DMS79 treated with DMSO at 0.1 percent for 48 hours (cell line): ENCODE data around the gene PTPRU.
"Not testable (repeated sequence)": the region's sequence is repeated elsewhere in the genome, so short reads cannot be mapped to it uniquely, and the experiment has no call there.

Experiments
- DNase-seq: peaks from one replicate; lab custom pipeline; 2025; lab: John Stamatoyannopoulos, UW

PTPRU gene

DNA sequence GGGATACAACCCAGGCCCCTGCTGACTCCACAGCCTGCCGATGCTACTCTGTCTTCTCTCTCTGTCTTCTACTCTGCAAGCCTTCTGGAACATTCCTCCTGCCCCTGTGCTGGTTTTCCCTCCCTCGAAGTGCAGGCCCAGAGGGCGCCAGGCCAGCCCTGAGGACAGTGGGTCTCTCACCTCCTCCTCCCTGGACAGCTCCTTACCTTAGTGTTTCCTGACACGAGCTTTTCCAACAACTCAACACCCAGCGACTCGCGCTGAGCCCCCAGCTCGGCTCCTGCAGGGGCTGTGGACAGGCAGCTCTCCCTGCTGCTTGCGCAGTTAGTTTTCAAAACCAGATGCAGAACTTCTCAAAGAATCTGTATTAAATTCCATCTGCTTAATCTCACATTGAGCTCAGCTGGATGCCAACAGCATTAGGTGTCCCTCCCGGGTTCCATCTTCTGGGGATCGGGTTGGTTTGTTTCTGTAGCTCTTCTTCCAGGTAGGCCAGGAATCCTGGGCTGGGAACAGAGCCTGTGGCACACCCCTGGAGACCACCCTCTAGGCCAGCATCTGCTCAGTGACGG, 54.2 kb downstream of the PTPRU start:
- DNase-seq = no peak

DNA sequence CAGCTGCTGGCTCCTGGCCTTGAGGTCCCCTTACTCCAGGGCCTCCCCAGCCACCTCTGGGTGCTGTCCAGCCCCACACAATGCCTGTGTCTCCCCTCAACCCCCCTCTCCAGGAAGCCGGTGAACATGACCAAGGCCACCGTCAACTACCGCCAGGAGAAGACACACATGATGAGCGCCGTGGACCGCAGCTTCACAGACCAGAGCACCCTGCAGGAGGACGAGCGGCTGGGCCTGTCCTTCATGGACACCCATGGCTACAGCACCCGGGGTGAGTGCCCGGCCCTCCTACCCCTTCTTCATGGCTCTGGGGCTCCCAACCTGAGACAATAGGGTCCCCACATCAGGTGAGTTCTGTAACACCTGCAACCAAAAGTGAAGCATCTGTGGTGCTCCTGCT, 55.4 kb downstream of the PTPRU start:
- DNase-seq = no peak

DNA sequence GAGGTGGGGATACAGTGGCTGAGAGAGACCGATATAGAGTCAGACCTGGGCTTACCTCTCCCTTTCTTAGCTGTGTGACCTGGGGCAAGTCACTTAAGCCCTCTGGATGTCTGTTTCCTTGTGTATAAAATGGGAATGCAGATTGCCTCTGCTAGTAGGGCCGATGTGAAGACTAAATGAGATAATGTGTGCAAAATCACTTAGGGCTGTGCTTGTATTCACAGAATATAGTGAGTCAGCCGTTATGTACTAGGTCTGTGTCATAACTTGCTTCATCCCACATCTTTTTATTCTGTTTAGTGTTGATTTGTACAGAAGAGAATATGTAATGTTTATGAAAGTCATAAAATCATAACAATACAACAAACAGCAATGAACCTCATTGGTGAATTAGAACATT, 56.0 kb downstream of the PTPRU start:
- no peak for DNase-seq

DNA sequence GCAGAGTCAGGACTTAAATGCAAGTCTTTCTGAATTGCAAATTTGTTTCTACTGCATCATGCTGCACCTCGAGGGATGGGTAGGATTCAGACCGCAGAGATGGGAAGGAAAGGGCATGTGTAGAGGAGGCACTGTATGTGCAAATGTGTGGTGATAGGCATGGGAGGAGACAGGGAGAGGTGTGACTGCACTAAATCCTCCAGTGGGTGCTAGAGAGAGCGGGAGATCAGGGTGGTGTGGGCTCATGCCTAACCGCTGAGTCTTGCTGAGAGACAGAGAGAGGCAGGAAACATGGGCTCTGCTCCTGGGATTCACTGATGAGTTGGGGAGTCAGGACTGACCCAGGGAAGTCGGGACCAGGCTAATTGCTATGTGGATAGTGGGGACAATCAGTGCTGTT, 61.1 kb downstream of the PTPRU start:
- DNase-seq = no peak

DNA sequence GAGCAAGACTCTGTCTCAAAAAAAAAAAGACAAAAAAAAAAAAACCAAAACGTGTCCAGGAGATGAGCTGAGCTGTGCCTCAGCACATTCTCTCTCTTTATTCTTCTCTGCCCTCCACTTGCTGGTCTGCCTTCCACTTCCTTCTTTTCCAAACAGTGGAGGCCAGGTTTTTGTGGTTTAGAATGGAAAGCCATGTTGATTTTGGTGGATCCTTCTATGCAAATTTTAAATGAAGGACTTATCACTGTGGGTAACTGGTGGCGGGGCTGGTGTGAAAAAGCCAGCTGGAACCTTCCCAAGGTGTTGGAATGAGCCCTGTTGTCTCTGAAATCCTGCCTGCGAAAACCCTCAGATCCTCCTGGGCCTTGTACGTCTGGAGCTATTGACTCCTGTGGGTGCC, 61.9 kb downstream of the PTPRU start:
- DNase-seq = no peak

DNA sequence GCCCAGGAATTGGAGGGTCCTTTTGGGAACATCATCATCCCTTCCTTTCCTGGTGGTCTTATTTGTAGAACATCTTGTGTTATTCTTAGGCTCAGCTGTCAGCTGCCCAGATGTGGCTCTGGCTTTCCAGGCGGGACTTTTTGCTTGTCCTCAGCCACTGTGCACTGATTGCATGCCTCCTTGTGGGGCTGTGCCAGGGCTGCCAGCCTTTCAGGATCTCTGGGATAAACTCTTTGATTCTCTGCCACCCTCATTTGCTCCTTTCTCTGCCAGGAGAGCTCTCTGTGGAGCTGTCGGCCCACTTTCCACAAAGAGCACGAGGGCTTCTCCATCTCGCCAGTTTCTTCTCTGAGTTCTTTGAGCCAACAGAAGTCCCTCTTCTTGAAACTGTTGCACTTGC, 63.1 kb downstream of the PTPRU start:
- no peak for DNase-seq

DNA sequence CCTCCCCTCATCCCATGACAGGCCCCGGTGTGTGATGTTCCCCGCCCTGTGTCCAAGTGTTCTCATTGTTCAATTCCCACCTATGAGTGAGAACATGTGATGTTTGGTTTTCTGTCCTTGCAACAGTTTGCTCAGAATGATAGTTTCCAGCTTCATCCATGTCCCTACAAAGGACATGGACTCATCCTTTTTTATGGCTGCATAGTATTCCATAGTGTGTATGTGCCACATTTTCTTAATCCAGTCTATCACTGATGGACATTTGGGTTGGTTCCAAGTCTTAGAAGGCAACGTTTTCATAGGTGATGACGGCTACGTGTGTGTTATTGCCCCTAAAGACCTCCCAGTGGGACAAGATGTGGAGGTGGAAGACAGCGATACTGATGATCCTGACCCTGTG, 65.4 kb downstream of the PTPRU start:
- not testable (repeated sequence) for DNase-seq

DNA sequence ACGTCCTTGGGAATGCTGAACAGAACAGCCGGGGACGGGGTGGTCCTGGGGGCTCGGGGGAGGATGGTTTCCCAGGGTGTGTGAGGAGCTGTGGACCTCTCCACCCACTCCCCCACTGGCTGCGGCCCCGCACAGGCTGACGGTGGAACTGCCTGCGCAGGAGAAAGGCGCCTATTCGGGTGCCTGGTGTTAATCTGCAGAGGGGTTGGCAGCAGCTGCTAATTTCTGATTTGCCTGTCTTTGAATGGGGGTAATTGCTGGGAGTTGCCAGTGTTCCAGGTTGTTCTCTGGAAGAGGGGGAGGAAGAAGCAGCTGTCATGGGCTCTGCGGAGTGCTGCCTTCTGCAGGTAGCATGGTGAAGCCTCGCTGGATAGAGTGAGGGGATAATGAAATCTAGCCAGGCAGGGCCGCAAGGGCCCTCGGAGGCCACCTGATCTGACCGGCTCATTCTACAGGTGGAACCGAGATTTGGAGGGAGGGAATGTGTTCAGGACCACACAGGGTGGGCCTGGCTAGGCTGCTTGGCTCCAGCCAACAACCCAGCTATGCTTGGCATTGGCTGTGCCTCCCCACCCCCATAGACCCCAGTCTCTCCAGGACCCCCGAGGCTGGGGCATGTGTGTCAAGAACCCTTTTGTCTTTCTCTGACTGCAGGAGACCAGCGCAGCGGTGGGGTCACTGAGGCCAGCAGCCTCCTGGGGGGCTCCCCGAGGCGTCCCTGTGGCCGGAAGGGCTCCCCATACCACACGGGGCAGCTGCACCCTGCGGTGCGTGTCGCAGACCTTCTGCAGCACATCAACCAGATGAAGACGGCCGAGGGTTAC, 67.1 kb downstream of the PTPRU start:
- no peak for DNase-seq

DNA sequence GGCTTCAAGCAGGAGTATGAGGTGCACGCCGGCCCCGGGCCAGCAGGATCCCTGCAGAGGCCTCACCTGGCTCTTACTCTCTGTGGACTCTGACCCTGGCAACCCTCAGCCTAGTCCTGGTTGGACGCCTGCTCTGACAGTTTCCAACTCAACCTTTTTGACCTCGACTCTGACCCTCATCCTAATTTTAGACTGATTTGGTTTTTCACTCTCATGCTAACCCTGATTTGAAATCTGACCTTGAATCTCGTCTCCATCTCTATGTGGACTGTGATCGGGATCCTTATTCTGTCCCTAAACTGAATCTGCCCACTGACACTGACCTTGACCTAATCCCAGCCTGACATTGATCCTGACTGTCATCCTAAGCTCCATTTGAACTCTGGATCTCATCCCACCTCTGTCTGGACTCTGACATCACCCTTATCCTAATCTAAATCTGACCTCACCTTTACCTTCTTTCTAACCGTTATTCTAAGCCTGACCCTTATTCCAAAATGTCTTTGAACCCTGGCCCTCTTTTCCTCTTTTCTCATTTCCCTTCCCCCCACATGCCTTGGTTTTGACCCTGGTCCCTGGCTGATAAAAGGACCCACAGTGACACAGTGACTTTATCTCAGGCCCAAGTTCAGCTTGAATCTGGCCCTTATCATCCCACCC, 67.8 kb downstream of the PTPRU start:
- DNase-seq = no peak

DNA sequence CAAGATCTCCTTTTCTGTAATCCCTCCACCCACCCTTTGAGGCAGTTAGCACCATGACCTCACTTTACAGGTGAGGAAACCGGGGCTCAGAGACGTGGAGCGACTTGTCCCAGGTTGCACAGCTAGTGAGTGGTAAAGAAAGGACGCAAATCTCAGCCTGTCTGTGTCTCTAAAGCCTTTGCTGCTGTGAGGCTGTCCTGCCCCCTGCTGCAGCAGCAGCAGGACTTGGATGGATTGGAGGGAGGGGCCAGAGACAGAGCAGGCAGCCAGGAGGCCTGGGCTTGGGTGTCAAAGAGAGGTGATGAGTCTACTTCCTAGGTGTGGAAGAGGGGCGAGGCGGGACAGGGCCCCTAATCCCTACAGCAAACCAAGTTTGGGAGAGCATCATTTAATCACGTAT, 69.6 kb downstream of the PTPRU start:
- no peak for DNase-seq

DNA sequence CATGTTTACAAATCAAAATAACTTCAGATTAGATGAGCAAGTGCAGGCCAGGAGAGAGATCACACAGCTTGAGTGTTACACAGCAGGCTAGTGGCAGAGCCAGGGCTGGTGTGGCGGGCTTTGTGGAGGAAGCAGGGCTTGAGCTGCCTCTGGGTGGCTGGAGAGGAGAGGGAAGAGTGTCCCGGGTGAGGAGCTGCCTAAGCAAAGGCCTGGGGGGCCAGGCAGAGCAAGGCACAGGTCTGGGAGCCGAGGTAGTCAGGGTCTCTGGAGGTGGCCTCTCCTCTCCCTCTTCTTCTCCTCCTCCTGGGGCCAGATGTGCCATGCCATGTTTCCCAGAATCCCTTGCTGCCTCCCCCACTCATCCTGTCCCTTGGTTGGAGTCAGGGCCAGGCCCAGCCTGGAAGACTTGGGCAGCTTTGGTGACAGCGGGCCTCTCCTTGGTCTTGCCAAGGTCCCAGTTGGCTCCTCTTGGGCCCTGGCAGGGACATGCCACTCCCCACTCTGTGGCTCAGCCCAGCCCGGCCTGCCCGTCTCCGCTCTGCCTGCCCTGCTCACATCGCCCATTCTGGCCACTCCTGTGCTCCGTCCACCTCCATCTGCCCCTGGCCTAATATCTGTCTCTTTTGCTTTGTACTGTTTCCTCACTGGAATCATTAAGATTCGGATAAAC, 70.3 kb downstream of the PTPRU start:
- no peak for DNase-seq

DNA sequence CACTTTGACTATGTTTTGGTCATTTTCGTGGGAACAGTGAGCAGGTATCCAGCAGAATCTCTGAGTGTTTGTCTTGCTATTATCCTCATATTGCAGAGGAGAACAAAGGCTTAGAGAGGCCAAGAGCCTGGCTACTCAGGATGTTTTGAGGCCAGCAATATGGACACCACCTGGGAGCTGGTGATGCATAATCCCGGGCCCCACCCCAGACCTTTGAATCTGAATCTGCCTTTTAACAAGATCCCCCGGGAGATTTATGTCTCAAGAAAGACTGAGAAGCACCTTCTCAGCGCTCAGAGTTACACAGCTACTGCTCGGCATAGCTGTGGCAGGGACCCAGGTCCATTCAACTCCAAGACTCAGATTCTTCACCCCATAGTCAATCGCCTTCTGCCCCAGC, 72.8 kb downstream of the PTPRU start:
- DNase-seq = no peak

DNA sequence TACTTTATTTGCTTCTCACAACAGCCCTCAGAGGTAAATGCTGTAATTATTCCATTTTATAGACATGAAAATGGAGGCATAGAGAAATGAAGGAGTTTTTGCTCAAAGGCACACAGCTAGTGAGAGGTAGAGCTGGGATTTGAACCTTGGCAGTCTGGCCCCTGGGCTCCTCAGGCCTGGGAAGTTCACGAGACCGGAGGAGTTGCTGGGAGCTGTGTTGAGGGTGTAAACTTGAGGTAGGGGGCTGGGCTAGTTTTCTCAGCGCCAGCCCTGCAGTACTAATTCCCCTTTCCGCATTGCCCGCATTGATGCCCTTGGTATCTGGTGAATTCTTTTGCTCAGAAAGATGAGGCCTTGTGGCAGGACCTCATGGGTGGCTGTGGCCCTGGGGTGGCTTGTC, 73.3 kb downstream of the PTPRU start:
- DNase-seq = no peak

DNA sequence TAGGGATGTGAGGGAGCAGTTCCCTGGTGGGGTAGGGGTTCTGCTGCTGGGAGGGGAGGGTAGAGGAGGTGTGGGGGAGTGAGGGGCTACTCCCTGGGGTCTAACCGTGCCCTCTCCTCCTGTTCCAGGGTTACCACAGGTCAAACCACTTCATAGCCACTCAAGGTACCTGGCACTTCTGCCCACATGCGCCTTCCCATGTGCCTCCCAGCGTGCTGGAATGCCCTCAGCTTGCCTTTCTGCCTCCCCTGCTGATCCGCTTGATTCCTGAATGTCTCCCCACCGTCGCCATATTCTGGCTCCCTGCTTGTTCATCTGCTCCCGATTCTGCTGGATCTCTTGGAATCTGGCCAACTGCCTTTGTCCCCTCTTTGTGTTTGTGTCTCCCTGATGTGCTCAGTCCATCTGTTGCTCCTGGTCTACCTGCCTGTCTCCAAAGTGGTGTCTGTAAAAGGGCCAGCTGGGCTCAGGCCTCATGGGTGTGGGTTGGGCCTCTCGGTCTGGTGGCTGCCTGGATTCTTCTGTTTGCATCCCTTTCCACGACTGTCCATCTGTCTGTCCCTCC, 74.4 kb downstream of the PTPRU start:
- no peak for DNase-seq

DNA sequence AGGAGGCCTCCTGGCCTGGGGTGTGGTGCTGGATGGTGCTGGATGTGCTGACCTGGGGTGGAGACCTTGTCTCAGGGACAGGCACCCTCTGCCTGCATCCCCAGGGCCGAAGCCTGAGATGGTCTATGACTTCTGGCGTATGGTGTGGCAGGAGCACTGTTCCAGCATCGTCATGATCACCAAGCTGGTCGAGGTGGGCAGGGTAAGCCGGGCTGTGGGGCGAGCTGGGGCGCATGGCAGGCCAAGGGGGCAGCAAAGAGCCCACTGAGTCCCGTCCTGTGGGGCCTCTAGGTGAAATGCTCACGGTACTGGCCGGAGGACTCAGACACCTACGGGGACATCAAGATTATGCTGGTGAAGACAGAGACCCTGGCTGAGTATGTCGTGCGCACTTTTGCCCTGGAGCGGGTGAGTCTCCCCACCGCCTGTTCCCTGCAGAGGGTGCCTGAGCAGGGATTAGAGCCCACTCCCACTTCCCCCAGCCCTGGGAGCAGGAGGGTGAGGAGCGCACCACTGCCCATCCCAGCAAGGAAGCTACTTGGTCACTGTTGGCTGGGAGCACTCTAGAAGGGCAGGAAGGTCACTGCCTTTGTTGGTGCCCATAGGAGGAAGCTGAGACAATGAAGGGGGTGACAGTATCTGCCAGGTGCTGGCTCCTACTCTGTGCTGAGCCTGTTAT, 75.2 kb downstream of the PTPRU start:
- no peak for DNase-seq

DNA sequence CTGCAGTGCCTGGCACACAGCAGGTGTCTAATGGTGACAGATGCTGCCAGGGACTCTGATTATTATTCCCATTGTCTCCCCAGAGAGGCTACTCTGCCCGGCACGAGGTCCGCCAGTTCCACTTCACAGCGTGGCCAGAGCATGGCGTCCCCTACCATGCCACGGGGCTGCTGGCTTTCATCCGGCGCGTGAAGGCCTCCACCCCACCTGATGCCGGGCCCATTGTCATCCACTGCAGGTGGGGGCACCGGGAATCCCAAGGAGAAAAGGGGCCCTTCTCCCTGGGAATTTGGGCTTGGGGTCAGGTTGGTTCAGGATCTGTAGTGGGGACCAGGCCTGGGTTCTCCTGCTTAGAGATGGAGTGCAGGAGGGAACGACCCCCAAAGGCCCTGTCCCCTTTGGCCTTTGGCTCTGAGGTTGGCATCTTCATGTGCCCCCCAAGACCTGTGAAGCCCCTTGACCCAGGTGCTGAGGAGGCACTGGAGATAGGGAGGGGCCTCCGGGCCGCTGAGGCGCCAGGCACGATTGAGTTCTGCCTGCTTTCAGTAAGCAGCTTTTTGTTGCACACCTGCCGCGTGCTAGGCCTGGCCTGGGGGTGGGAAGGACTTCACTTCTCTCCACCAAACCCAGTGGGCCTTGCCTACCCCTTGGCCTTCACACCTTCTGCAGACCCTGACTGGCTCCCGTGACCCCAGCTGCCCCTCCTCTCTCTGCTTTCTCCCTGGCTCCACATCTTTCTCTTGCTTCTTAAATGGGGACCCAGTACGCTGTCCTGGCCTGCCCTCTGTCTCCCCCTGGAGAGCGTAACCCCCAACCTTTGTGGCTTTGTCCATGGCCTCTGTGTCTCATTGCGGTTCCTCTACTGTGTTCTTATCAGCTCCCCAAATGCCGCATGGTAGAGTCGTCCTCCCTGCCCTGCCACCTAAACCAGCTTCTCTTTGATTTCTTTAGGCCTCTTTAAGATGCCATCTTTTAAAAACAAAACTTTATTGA, 76.4 kb downstream of the PTPRU start:
- no peak for DNase-seq

DNA sequence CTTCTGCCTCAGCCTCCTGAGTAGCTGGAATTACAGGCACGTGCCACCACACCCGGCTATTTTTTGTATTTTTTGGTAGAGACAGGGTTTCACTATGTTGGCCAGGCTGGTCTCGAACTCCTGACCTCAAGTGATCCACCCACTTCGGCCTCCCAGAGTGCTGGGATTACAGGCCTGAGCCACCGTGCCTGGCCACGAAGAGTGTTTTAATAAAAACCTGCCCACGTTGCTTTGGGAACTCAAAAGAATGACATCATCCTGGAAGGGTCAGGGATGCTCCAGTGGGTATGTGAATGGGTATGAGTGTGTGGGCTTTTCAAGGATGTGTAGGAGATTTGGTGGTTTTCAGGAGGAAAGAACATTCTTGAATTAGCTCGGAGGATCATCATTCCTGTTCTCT, 78.4 kb downstream of the PTPRU start:
- DNase-seq = not testable (repeated sequence)

DNA sequence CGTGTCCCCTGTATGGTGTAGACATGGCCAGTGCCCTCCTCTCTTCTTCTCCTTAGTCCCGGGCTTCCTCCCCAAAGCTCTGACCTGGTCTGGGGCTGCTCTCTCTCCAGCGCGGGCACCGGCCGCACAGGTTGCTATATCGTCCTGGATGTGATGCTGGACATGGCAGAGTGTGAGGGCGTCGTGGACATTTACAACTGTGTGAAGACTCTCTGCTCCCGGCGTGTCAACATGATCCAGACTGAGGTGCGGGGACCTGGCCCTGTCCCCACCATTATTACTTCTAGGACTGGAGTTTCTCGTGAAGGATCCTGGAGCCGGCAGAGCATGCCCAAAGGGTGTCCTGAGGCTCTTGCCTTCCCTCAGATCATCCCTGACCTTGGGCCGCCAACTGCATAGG, 78.9 kb downstream of the PTPRU start:
- DNase-seq = no peak

DNA sequence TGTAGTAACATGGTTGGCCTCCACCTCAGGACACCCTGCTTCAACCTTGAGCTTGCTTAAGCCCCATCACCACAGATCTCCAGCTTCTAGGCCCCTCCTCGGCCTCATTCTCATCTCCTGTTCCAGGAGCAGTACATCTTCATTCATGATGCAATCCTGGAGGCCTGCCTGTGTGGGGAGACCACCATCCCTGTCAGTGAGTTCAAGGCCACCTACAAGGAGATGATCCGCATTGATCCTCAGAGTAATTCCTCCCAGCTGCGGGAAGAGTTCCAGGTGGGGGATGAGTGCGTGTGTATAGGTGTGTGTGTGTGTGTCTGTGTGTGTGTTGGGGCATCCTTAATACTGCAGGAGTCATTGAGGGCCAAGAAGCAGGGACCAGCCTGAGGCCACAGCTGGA, 79.6 kb downstream of the PTPRU start:
- no peak for DNase-seq

DNA sequence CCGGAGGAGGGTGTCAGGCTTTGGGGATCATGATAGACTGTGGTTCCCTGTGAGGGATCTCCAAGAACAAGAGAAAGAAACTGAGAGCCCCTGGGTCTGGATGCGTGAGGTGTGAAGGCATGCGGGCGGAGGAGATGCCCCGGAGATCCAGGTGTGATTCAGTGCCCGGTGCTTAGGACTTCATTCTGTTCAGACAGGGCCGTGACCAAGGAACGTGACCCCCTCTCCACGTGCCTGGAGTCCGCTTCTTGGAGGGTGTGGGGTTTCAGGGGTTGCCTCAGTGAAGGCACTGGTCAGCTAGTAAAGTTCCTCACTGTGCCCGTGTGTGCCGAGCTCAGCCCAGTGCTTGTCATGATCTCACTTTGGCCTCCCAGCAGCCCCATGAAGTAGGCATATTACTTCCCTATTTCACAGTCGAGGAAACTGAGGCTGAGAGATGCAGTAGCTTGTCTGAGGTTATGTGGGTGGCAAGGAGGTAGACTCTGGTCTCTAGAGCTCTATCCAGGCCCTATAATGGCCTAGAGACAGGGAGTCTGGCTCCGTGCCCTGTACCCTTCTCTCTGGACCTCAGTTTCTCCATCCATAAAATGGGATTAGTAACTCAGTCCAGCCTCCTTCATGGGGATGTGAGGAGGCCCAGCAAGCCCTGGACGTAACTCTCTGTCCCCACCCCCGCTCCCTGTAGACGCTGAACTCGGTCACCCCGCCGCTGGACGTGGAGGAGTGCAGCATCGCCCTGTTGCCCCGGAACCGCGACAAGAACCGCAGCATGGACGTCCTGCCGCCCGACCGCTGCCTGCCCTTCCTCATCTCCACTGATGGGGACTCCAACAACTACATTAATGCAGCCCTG, 81.0 kb downstream of the PTPRU start:
- no peak for DNase-seq
